Adipose tissue (tissue), 3 donors: ENCODE data around the gene EPN3. TPM values are rescaled to one million over a fixed set of nuclear protein-coding genes. Genes with fewer than 3 reads are reported as not detected.

Source experiments
- H3K27ac ChIP-seq: one replicate; pipeline ENCODE4 v1.5.1; 2013; ENCODE audit warnings: low read depth, low read length
- WGBS, 3 donors: extraction: QIAGEN DNeasy Blood & Tissue Kit; methylation state at CpG; one replicate each; pipeline ENCODE4 v1.1.7; 2013; 5-methylcytosine and 5-hydroxymethylcytosine counted together
- polyA plus RNA-seq, 3 donors: library from polyadenylated mRNA; stranded (reverse); fragments of 200-250 nt; gene quantifications; one replicate each; pipeline ENCODE4 v1.2.3, GENCODE V29; 2013
- donor health status: healthy with polysubstance abuse.
- donor health status: Bipolar disorder and iron deficiency.
- donor health status: healthy.

Gene EPN3
- polyA plus RNA-seq, 3 donors = 0.67 to 6.9 (median 4.0) TPM

- WGBS, 3 donors = 48 to 87% (median 76%) methylated on average over 4 of the region's 4 CpGs
- H3K27ac ChIP-seq = no peak overlapping the region
Observed at GRCh38 chr17:50527949-50528474, 4.5 kb upstream of the EPN3 start.

- WGBS, 3 donors = 85 to 93% (median 85%) methylated on average over 7 of the region's 7 CpGs
- H3K27ac ChIP-seq = no peak overlapping the region
Observed at GRCh38 chr17:50529849-50530248, 2.7 kb upstream of the EPN3 start.

- WGBS, 3 donors = 33 to 55% (median 54%) methylated on average over 6 of the region's 6 CpGs
- H3K27ac ChIP-seq = no peak overlapping the region
Observed at GRCh38 chr17:50531428-50532025, 1.0 kb upstream of the EPN3 start.

GRCh38 chr17:50533185-50533584, 650 bp downstream of the EPN3 start:
- H3K27ac ChIP-seq = no peak overlapping the region
- WGBS, 3 donors = 4 to 17% (median 16%) methylated on average over 5 of the region's 5 CpGs

- 1 to 3% (median 1%) methylated on average over 13 to 17 of the region's 17 CpGs for WGBS, 3 donors
- no peak overlapping the region for H3K27ac ChIP-seq
Observed at GRCh38 chr17:50533720-50534148, 1.2 kb downstream of the EPN3 start.

- H3K27ac ChIP-seq = no peak overlapping the region
- WGBS, 3 donors = 22 to 62% (median 56%) methylated on average over 24 of the region's 24 CpGs
Observed at GRCh38 chr17:50534222-50534978, 1.9 kb downstream of the EPN3 start.

- no peak overlapping the region for H3K27ac ChIP-seq
- WGBS, 3 donors = 75 to 87% (median 84%) methylated on average over 2 of the region's 2 CpGs
Observed at GRCh38 chr17:50534979-50535326, 2.4 kb downstream of the EPN3 start.

GRCh38 chr17:50535407-50535806, 2.9 kb downstream of the EPN3 start:
- WGBS, 3 donors = 56 to 83% (median 75%) methylated on average over 7 of the region's 7 CpGs
- no peak overlapping the region for H3K27ac ChIP-seq

GRCh38 chr17:50536683-50537646, 4.4 kb downstream of the EPN3 start:
- no peak overlapping the region for H3K27ac ChIP-seq
- WGBS, 3 donors = 84 to 96% (median 91%) methylated on average over 45 of the region's 45 CpGs

- no peak overlapping the region for H3K27ac ChIP-seq
- WGBS, 3 donors = 78 to 81% (median 81%) methylated on average over 19 to 20 of the region's 20 CpGs
Observed at GRCh38 chr17:50537721-50538548, 5.4 kb downstream of the EPN3 start.

GRCh38 chr17:50538549-50539410, 6.2 kb downstream of the EPN3 start:
- no peak overlapping the region for H3K27ac ChIP-seq
- 66 to 84% (median 72%) methylated on average over 18 to 20 of the region's 20 CpGs for WGBS, 3 donors

GRCh38 chr17:50539762-50540559, 7.4 kb downstream of the EPN3 start:
- no peak overlapping the region for H3K27ac ChIP-seq
- 61 to 80% (median 79%) methylated on average over 14 to 15 of the region's 15 CpGs for WGBS, 3 donors

GRCh38 chr17:50540560-50541401, 8.2 kb downstream of the EPN3 start:
- no peak overlapping the region for H3K27ac ChIP-seq

GRCh38 chr17:50541402-50541715, 8.8 kb downstream of the EPN3 start:
- H3K27ac ChIP-seq = no peak overlapping the region
- WGBS, 3 donors = 57 to 71% (median 64%) methylated on average over 9 of the region's 9 CpGs

More at GRCh38 chr17:50540560-50541401, 8.2 kb downstream of the EPN3 start:
- WGBS, 3 donors = 84 to 92% (median 89%) methylated on average over 11 of the region's 11 CpGs
